Measurements from ENCODE around the gene JMJD6.
A peak's percentile ranks its signal among the peaks of the same experiment; 100 is the strongest.
"Not testable (repeated sequence)": the region's sequence is repeated elsewhere in the genome, so short reads cannot be mapped to it uniquely, and the experiment has no call there.

JMJD6 gene

GRCh38 chr17:76700617-76701470 is 25.6 kb downstream of the JMJD6 start:
- peak; percentile 77 to 92 for DNase-seq (ENCODE audit: low read depth in 2 of 2)
- H3K4me3 ChIP-seq (replicated peaks in 1 of 2; ENCODE audit: low read depth in 2 of 2, low read length in 2 of 2) = peak overlapping the region in 1 of 2 donors; percentile 43
- TF ChIP-seq CTCF (IDR thresholded peaks at IDR 0.05; ENCODE audit: low read depth, low read length) = no peak

GRCh38 chr17:76700270-76700616 is 26.2 kb downstream of the JMJD6 start:
- H3K4me3 ChIP-seq (replicated peaks in 1 of 2; ENCODE audit: low read depth in 2 of 2, low read length in 2 of 2) = peak overlapping the region in 1 of 2 donors; percentile 3
- no peak for TF ChIP-seq CTCF (IDR thresholded peaks at IDR 0.05; ENCODE audit: low read depth, low read length)
- DNase-seq (ENCODE audit: low read depth in 2 of 2) = no peak

GRCh38 chr17:76698466-76698977 is 27.9 kb downstream of the JMJD6 start:
- not testable (repeated sequence) for H3K4me3 ChIP-seq (replicated peaks in 1 of 2; ENCODE audit: low read depth in 2 of 2, low read length in 2 of 2)
- DNase-seq (ENCODE audit: low read depth in 2 of 2) = peak in 1 of 2 donors; percentile 45

- peak; percentile 48 to 67 for DNase-seq (ENCODE audit: low read depth in 2 of 2)
- no peak for TF ChIP-seq CTCF (IDR thresholded peaks at IDR 0.05; ENCODE audit: low read depth, low read length)
- H3K4me3 ChIP-seq (replicated peaks in 1 of 2; ENCODE audit: low read depth in 2 of 2, low read length in 2 of 2) = no peak overlapping the region
Observed at GRCh38 chr17:76697702-76698465, 28.5 kb downstream of the JMJD6 start.

GRCh38 chr17:76696763-76697701 is 29.4 kb downstream of the JMJD6 start:
- DNase-seq (ENCODE audit: low read depth in 2 of 2) = peak; percentile 70 to 96
- H3K4me3 ChIP-seq (replicated peaks in 1 of 2; ENCODE audit: low read depth in 2 of 2, low read length in 2 of 2) = no peak overlapping the region
- no peak for TF ChIP-seq CTCF (IDR thresholded peaks at IDR 0.05; ENCODE audit: low read depth, low read length)

GRCh38 chr17:76695059-76695831 is 31.2 kb downstream of the JMJD6 start:
- no peak for TF ChIP-seq CTCF (IDR thresholded peaks at IDR 0.05; ENCODE audit: low read depth, low read length)
- no peak overlapping the region for H3K4me3 ChIP-seq (replicated peaks in 1 of 2; ENCODE audit: low read depth in 2 of 2, low read length in 2 of 2)
- DNase-seq (ENCODE audit: low read depth in 2 of 2) = no peak

Measured in cardiac fibroblast (primary cell).